Sigmoid colon (tissue), 7 donors: ENCODE measurements around the gene TAF11. TPM values are rescaled to one million over a fixed set of nuclear protein-coding genes. Genes with fewer than 3 reads are reported as not detected.

Experiments
- DNase-seq: peaks from one replicate; pipeline ENCODE4 v3.0.0-alpha.2; 2019
- H3K27ac ChIP-seq, 4 donors: fragments of 200-600 bp; sonication (generic); one replicate each; pipeline ENCODE4 v1.5.1; 2016 to 2019; ENCODE audit warnings: mild to moderate bottlenecking in 1 of 4
- H3K27me3 ChIP-seq, 3 donors: fragments of 200-600 bp; sonication (generic); one replicate each; pipeline ENCODE4 v1.5.1; 2019; ENCODE audit warnings: mild to moderate bottlenecking in 1 of 3
- H3K36me3 ChIP-seq, 4 donors: fragments of 200-600 bp; sonication (generic); one replicate each; pipeline ENCODE4 v1.5.1; 2016 to 2019
- H3K4me1 ChIP-seq, 4 donors: fragments of 200-600 bp; sonication (generic); one replicate each; pipeline ENCODE4 v1.5.1; 2017 to 2019
- H3K4me3 ChIP-seq, 4 donors: fragments of 200-600 bp; sonication (generic); one replicate each; pipeline ENCODE4 v1.5.1; 2017 to 2019; ENCODE audit warnings: mild to moderate bottlenecking in 2 of 4, moderate library complexity in 1 of 4
- H3K9me3 ChIP-seq, 4 donors: fragments of 200-600 bp in 3 of 4; sonication (generic) in 3 of 4; one replicate each; pipeline versions ENCODE4 v1.5.1 to v1.6.1; 2013 to 2019
- EP300 ChIP-seq, 4 donors: sonication (generic); formaldehyde crosslinking; IDR thresholded peaks; one replicate each; pipeline ENCODE4 v1.6.1; 2017; ENCODE audit warnings: antibody characterized with exemption in 4 of 4
- POLR2A ChIP-seq, 2 donors: fragments of 450-650 bp; IDR thresholded peaks; one replicate each; pipeline ENCODE4 v1.6.1; 2016; ENCODE audit warnings: antibody characterized with exemption in 2 of 2, mild to moderate bottlenecking in 2 of 2, moderate library complexity in 2 of 2
- POLR2AphosphoS5 ChIP-seq, 4 donors: sonication (generic); formaldehyde crosslinking; IDR thresholded peaks; one replicate each; pipeline ENCODE4 v1.6.1; 2017; ENCODE audit warnings: antibody characterized with exemption in 4 of 4
- WGBS, 2 donors: extraction: QIAGEN DNeasy Blood & Tissue Kit; methylation state at CpG; one replicate each; pipeline ENCODE4 v1.1.7; 2013; 5-methylcytosine and 5-hydroxymethylcytosine counted together
- intact Hi-C: fragments of 100-400 bp; cut with DNase I; formaldehyde crosslinking; loops from one replicate; pipeline ENCODE4 v1.15.1; 2023
- polyA plus RNA-seq, 3 donors: library from polyadenylated mRNA; stranded (reverse); fragments of 200-250 nt; gene quantifications; one replicate each; pipeline ENCODE4 v1.2.3, GENCODE V29; 2013
- total RNA-seq, 4 donors: library from RNA; depleted of rRNA; stranded (reverse); fragments of >200 nt; gene quantifications; one replicate each; pipeline ENCODE4 v1.1.0, GENCODE V29; 2016
- TF ChIP-seq, protein P1 (sequence below), 4 experiments: fragments of 450-650 bp in 3 of 4; fragments of 200-600 bp in 1 of 4; IDR thresholded peaks; one replicate each; pipeline ENCODE4 v1.5.1; 2016 to 2019; ENCODE audit warnings: antibody characterized with exemption in 4 of 4, mild to moderate bottlenecking in 3 of 4, moderate library complexity in 2 of 4
- donor health status: healthy with polysubstance abuse.
- donor health status: Bipolar disorder and iron deficiency.
- donor health status: healthy.

TAF11 gene
- total and polyA plus RNA-seq, 7 donors: 31.0 to 47.9 (median 34.0) TPM

DNA sequence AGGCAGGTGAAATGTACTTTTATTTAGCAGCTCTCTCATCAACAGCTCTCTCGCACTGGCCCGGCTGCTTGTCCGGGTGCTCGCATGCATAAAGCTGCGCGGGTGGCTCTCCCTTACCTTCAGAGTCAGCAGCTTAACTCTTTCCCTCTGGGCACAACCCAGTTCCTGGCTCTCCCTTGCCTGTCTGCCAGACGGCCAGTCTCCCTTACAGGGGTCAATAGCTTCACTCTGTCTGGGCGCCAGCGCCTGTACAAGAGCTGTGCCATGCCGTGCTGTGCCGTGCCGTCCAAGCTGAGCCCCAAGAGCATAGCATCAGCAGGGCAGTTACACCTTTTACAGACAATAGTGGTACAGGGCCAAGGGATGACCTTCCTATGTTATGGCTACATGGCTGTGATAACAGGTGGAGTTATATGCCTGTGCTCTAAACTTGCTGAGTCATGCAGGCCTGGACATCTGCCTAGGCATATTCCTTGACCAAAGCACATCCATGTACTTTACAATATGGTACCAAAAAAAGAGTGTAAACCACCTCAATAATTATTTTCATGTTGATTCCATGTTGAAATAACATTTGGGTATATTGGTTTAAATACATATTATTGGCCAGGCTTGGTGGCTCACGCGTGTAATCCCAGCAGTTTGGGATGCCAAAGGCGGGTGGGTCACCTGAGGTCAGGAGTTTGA is 48.0 kb downstream of the TAF11 start:
- H3K9me3 ChIP-seq: no peaks in the 10 kb centered on the region
- H3K4me1 ChIP-seq: no peaks in the 10 kb centered on the region
- peaks cover 0 to 50% (median 8%) of the 10 kb centered on the region in 4 donors for H3K36me3 ChIP-seq
- 97 to 98% methylated on average over 15 of the region's 15 CpGs for WGBS, 2 donors
- no peak overlapping the region for H3K27ac ChIP-seq
- TF ChIP-seq POLR2AphosphoS5 (IDR thresholded peaks at IDR 0.05): no peak
- no peak for TF ChIP-seq EP300 (IDR thresholded peaks at IDR 0.05)
- TF ChIP-seq, protein P1, sequence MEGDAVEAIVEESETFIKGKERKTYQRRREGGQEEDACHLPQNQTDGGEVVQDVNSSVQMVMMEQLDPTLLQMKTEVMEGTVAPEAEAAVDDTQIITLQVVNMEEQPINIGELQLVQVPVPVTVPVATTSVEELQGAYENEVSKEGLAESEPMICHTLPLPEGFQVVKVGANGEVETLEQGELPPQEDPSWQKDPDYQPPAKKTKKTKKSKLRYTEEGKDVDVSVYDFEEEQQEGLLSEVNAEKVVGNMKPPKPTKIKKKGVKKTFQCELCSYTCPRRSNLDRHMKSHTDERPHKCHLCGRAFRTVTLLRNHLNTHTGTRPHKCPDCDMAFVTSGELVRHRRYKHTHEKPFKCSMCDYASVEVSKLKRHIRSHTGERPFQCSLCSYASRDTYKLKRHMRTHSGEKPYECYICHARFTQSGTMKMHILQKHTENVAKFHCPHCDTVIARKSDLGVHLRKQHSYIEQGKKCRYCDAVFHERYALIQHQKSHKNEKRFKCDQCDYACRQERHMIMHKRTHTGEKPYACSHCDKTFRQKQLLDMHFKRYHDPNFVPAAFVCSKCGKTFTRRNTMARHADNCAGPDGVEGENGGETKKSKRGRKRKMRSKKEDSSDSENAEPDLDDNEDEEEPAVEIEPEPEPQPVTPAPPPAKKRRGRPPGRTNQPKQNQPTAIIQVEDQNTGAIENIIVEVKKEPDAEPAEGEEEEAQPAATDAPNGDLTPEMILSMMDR (IDR thresholded peaks at IDR 0.05): no peak
- TF ChIP-seq POLR2A (IDR thresholded peaks at IDR 0.05): no peak
- intact Hi-C loops: no loop called here
- no peaks in the 10 kb centered on the region for H3K27me3 ChIP-seq
- DNase-seq: no peak
- H3K4me3 ChIP-seq: no peak overlapping the region

DNA sequence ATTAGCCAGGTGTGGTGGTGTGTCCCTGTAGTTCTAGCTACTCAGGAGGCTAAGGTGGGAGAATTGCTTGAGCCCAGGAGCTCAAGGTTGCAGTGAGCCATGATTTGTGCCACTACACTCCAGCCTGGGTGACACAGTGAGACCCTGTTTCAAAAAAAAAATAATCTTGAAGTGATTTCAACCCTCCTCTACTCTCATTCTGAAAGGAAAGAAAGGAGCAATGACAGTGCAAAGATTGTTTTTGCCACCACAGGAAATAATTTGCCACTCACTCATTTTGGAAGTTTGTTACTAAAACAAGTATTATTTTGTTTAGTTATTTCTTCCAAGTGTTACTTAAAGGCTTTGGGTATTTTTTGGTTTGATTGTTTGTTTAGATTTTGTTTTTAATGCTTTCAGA is 50.3 kb downstream of the TAF11 start:
- intact Hi-C loops: no loop called here
- Histone ChIP-seq H3K9me3 (no peaks in the 10 kb centered on the region), H3K27ac (no peak overlapping the region), H3K27me3 (no peaks in the 10 kb centered on the region), H3K36me3 (peaks cover 0 to 53% (median 12%) of the 10 kb centered on the region in 4 donors), H3K4me3 (no peak overlapping the region), H3K4me1 (no peaks in the 10 kb centered on the region)
- TF ChIP-seq POLR2AphosphoS5 (IDR thresholded peaks at IDR 0.05): no peak
- TF ChIP-seq POLR2A (IDR thresholded peaks at IDR 0.05): no peak
- TF ChIP-seq, protein P1 (IDR thresholded peaks at IDR 0.05): no peak
- TF ChIP-seq EP300 (IDR thresholded peaks at IDR 0.05): no peak
- no peak for DNase-seq

DNA sequence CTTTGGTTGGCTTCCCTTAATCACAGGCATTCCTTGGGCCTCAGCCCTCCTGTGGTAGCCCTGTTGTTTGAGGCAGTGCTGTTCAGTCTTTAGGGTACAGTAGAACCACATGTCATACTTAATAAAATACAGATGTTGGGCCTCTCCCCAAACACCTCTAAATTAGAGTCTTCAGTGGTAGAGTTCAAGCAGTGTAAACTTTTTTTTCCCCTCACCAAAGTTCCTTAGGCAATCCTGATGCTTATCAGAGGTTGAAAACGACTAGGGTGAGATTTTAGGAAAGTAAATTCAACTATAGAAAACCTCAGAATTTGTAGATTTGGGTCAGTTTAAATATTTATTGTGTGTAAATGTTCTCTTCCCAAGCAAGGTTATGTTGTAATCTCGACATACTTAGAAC is 51.4 kb downstream of the TAF11 start:
- H3K4me1 ChIP-seq: no peaks in the 10 kb centered on the region
- 76 to 80% methylated on average over 2 of the region's 2 CpGs for WGBS, 2 donors
- H3K27me3 ChIP-seq: no peaks in the 10 kb centered on the region
- peaks cover 0 to 48% (median 12%) of the 10 kb centered on the region in 4 donors for H3K36me3 ChIP-seq
- no peak overlapping the region for H3K4me3 ChIP-seq
- DNase-seq: no peak
- intact Hi-C loops: no loop called here
- H3K9me3 ChIP-seq: no peaks in the 10 kb centered on the region
- TF ChIP-seq POLR2A (IDR thresholded peaks at IDR 0.05): no peak
- TF ChIP-seq EP300 (IDR thresholded peaks at IDR 0.05): no peak
- TF ChIP-seq POLR2AphosphoS5 (IDR thresholded peaks at IDR 0.05): no peak
- TF ChIP-seq, protein P1 (IDR thresholded peaks at IDR 0.05): no peak
- H3K27ac ChIP-seq: no peak overlapping the region

DNA sequence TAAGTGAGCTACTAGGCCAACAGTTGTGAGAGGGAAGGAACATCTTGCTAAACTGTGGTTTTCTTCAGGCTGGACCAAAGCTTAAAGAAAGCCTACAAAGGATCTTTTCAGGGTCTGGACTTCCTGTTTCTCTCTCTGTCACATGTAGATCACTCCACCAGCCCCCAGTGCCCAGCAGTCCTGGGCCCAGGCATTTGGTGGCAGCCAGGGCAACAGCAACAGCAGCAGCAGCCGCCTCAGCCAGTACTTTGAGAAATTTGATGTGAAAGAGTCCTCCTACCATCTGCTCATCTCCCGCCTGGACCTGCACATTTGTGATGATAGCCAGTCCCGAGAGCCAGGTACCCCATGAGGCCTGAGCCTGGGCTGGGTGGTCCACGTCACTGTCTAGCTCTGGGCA is 51.8 kb downstream of the TAF11 start:
- TF ChIP-seq POLR2AphosphoS5 (IDR thresholded peaks at IDR 0.05) (no peak), EP300 (IDR thresholded peaks at IDR 0.05) (no peak), POLR2A (IDR thresholded peaks at IDR 0.05) (no peak)
- TF ChIP-seq, protein P1 (IDR thresholded peaks at IDR 0.05): no peak
- no peak overlapping the region for H3K27ac ChIP-seq
- DNase-seq: no peak
- no peak overlapping the region for H3K4me3 ChIP-seq
- H3K36me3 ChIP-seq: peaks cover 0 to 47% (median 12%) of the 10 kb centered on the region in 4 donors
- intact Hi-C loops: no loop called here
- 93 to 96% methylated on average over 4 of the region's 4 CpGs for WGBS, 2 donors
- H3K4me1 ChIP-seq: no peaks in the 10 kb centered on the region
- no peaks in the 10 kb centered on the region for H3K27me3 ChIP-seq
- no peaks in the 10 kb centered on the region for H3K9me3 ChIP-seq
